Psoas muscle (tissue), 8 donors: ENCODE measurements around the gene NT5C2. TPM values are rescaled to one million over a fixed set of nuclear protein-coding genes. Genes with fewer than 3 reads are reported as not detected.

ENCODE experiments used
- ATAC-seq, 4 donors: fragments of 200-7000 bp; cut with Tn5 transposase; one replicate each; pipeline ENCODE4 v1.9.1; 2020; ENCODE audit warnings: moderate library complexity in 3 of 4, mild to moderate bottlenecking in 2 of 4
- DNase-seq, 2 donors: peaks; one replicate each; pipeline ENCODE4 v3.0.0-alpha.2; 2020
- H3K27ac ChIP-seq: fragments of 200-600 bp; one replicate; pipeline ENCODE4 v1.8.0; 2022
- H3K27me3 ChIP-seq, 3 donors: fragments of 200-600 bp in 1 of 3; one replicate each; pipeline versions ENCODE4 v1.6.1 to v1.8.0; 2013 to 2022; ENCODE audit warnings: low read length in 2 of 3, mild to moderate bottlenecking in 2 of 3, moderate library complexity in 1 of 3; ENCODE audit not compliant: insufficient read depth in 3 of 3
- H3K36me3 ChIP-seq, 2 donors: fragments of 200-600 bp in 1 of 2; one replicate each; pipeline versions ENCODE4 v1.6.1 to v1.8.0; 2013 to 2022; ENCODE audit warnings: low read depth in 1 of 2, mild to moderate bottlenecking in 1 of 2, moderate library complexity in 1 of 2; ENCODE audit not compliant: insufficient read depth in 1 of 2
- H3K4me1 ChIP-seq: fragments of 200-600 bp; one replicate; pipeline ENCODE4 v1.8.0; 2022
- H3K4me3 ChIP-seq: fragments of 200-600 bp; one replicate; pipeline ENCODE4 v1.8.0; 2022; ENCODE audit warnings: mild to moderate bottlenecking
- H3K9me3 ChIP-seq: fragments of 200-600 bp; one replicate; pipeline ENCODE4 v1.8.0; 2022
- WGBS, 3 donors: extraction: QIAGEN DNeasy Blood & Tissue Kit; methylation state at CpG; one replicate each; pipeline versions ENCODE4 v1.1.6 to v1.1.7; 2013; 5-methylcytosine and 5-hydroxymethylcytosine counted together
- intact Hi-C, 2 donors: fragments of 100-400 bp; cut with DNase I; formaldehyde crosslinking; loops; one replicate each; pipeline versions ENCODE4 v1.11.0 to v1.14.2; 2022
- polyA plus RNA-seq, 3 donors: library from polyadenylated mRNA; stranded (reverse); fragments of 200-250 nt; gene quantifications; one replicate each; pipeline ENCODE4 v1.2.3, GENCODE V29; 2013
- total RNA-seq, 4 donors: library from RNA; stranded (reverse); fragmentation: NEBNext Ultra II Directional in 2 of 4; extraction: Animal tissue kit (Norgen Biotek cat#: 25700) in 2 of 4; gene quantifications; one replicate each; pipeline versions ENCODE4 v1.2.1 to v1.2.4, GENCODE V29; 2021 to 2023
- TF ChIP-seq, protein P1 (sequence below): fragments of 200-600 bp; IDR thresholded peaks from one replicate; pipeline ENCODE4 v1.8.0; 2022; ENCODE audit warnings: antibody characterized with exemption
- donor health status: healthy with polysubstance abuse.
- donor health status: DM: no; HTN: no; CAD: no; lungs with moderate emphysema.
- donor health status: Bipolar disorder and iron deficiency.
- donor health status: healthy.
- donor health status: DM: yes; HTN: yes; CAD: no.
- donor health status: DM: no; HTN: no; CAD: no.
- donor health status: DM: no; HTN: no; CAD: no.
- donor health status: DM: yes; HTN: yes; CAD: no.

The NT5C2 gene
- total and polyA plus RNA-seq, 7 donors: 17.8 to 94.6 (median 64.5) TPM

- H3K4me1 ChIP-seq: peaks cover 3% of the 10 kb centered on the region
- 67 to 76% (median 75%) methylated on average over 6 of the region's 6 CpGs for WGBS, 3 donors
- intact Hi-C loops: no loop called here
- H3K27ac ChIP-seq: no peak overlapping the region
- H3K36me3 ChIP-seq: no peaks in the 10 kb centered on the region
- H3K27me3 ChIP-seq: no peaks in the 10 kb centered on the region
- H3K4me3 ChIP-seq: no peak overlapping the region
- DNase-seq (no peak), ATAC-seq (no peak)
- TF ChIP-seq, protein P1, sequence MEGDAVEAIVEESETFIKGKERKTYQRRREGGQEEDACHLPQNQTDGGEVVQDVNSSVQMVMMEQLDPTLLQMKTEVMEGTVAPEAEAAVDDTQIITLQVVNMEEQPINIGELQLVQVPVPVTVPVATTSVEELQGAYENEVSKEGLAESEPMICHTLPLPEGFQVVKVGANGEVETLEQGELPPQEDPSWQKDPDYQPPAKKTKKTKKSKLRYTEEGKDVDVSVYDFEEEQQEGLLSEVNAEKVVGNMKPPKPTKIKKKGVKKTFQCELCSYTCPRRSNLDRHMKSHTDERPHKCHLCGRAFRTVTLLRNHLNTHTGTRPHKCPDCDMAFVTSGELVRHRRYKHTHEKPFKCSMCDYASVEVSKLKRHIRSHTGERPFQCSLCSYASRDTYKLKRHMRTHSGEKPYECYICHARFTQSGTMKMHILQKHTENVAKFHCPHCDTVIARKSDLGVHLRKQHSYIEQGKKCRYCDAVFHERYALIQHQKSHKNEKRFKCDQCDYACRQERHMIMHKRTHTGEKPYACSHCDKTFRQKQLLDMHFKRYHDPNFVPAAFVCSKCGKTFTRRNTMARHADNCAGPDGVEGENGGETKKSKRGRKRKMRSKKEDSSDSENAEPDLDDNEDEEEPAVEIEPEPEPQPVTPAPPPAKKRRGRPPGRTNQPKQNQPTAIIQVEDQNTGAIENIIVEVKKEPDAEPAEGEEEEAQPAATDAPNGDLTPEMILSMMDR: no peak
- no peaks in the 10 kb centered on the region for H3K9me3 ChIP-seq
These were observed 151.7 kb downstream of the NT5C2 start for GRCh38 chr10:103041391-103041790.

DNA sequence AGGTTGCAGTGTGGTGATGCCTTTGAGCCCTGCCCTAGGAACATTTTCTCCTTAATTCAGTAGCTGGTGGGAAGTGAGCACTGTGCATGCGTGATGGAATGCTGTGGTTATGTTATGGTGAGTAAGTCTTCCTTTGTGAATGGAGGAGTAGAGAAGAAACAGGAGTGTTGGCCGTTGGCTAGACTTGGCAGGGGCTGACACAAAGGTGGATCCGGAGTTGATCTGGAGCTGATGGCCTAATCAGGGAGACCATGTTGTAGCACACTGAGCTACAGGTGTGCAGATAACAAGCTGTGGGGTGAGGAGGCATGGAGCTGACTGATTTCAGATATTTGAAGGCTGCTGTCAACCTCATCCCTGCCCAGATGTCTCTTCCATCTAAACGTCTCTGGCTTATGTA lies 152.7 kb downstream of the NT5C2 start:
- no peaks in the 10 kb centered on the region for H3K9me3 ChIP-seq
- ATAC-seq: no peak
- no peak for DNase-seq
- H3K36me3 ChIP-seq: no peaks in the 10 kb centered on the region
- WGBS, 3 donors: 80 to 87% (median 82%) methylated on average over 4 of the region's 4 CpGs
- TF ChIP-seq, protein P1: no peak
- H3K27ac ChIP-seq: no peak overlapping the region
- peaks cover 3% of the 10 kb centered on the region for H3K4me1 ChIP-seq
- no peaks in the 10 kb centered on the region for H3K27me3 ChIP-seq
- intact Hi-C loops: no loop called here
- no peak overlapping the region for H3K4me3 ChIP-seq

- intact Hi-C loops: no loop called here
- no peak for ATAC-seq
- Histone ChIP-seq H3K36me3 (no peaks in the 10 kb centered on the region), H3K27me3 (no peaks in the 10 kb centered on the region), H3K9me3 (no peaks in the 10 kb centered on the region), H3K27ac (no peak overlapping the region), H3K4me1 (no peaks in the 10 kb centered on the region), H3K4me3 (no peak overlapping the region)
- 84 to 91% (median 85%) methylated on average over 2 of the region's 2 CpGs for WGBS, 3 donors
- no peak for DNase-seq
- TF ChIP-seq, protein P1: no peak
These were observed 154.5 kb downstream of the NT5C2 start for GRCh38 chr10:103038570-103038969.

Other genes with a start within 250 kb of the NT5C2 start
- not detected for gene RPEL1, start 52.6 kb upstream of the NT5C2 start, total RNA-seq
- under 1 TPM in 1 of 3 donors, not detected in 2; 0.01 TPM for gene RPEL1, start 52.6 kb upstream of the NT5C2 start, polyA plus RNA-seq
- not detected for gene INA, start 83.9 kb upstream of the NT5C2 start, total RNA-seq
- under 1 TPM in 2 of 3 donors, not detected in 1; 0.06 to 0.08 TPM for gene INA, start 83.9 kb upstream of the NT5C2 start, polyA plus RNA-seq
- gene PCGF6, start 157.9 kb upstream of the NT5C2 start, total RNA-seq: 10 to 100 TPM in 1 of 4 donors, 1 to 10 TPM in 3; 4.2 to 12.5 (median 8.3) TPM
- 10 to 100 TPM in 2 of 3 donors, 1 to 10 TPM in 1; 8.9 to 21.2 (median 10.1) TPM for gene PCGF6, start 157.9 kb upstream of the NT5C2 start, polyA plus RNA-seq
- gene TAF5, start 174.7 kb upstream of the NT5C2 start, total RNA-seq: 1 to 10 TPM; 3.2 to 4.5 (median 3.8) TPM
- 1 to 10 TPM; 2.9 to 5.2 (median 4.2) TPM for gene TAF5, start 174.7 kb upstream of the NT5C2 start, polyA plus RNA-seq
- gene ATP5MK, start 203.2 kb upstream of the NT5C2 start, total RNA-seq: 100 to 1,000 TPM; 573 to 670 (median 643) TPM
- gene ATP5MK, start 203.2 kb upstream of the NT5C2 start, polyA plus RNA-seq: 1,000 to 10,000 TPM; 1,165 to 1,454 (median 1,440) TPM
- 10 to 100 TPM; 14.5 to 34.7 (median 25.0) TPM for gene PDCD11, start 203.4 kb upstream of the NT5C2 start, total RNA-seq
- 10 to 100 TPM; 13.1 to 34.0 (median 19.1) TPM for gene PDCD11, start 203.4 kb upstream of the NT5C2 start, polyA plus RNA-seq